ENCODE results near the gene HOXB8.

Gene HOXB8

DNA sequence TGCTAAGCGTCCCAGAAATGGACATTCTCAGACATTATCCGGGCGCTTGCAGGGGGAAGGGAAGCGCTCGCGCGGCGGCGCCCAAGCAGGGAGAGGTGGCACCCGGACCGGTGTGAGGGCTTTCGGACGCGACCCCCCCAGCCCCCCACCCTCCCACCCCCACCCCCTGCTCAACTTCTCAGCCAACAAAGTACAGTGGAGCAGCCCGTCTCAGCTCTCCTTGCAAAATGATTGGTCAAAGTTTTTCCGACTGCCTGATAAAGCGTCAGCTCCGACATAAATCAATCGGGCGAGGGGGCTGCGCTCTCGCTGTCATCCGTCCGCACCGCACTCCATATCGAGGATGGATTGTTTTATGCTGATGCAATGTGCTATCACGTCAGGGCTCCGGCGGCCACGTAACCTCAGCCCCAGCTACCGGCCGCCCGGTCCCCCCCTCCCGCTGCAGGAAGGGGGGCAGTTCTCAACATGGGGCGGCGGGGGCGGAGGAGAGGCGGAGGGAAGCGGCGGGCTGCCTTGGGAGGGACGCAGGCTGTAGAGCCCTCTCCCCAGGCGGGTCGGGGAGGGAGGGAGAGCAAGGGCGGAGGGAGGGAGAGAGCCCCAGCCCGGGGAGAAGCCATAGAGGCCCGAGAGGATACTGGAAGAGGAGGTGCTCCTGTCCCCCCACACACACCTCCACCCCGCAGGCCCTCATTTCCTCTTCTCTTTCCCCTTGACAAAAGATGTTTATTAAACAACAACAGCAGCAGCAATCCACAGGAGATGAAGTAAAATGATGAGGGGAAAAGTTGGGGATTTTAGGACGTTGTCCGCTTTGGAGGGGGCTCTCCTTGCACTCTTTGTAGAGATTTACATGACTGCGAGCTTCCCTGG is 11.4 kb upstream of the HOXB8 start, which contains the start of gene HOXB9:
Gene HOXB9 (minus strand): TSS at position 114 of the 873 bp plus-strand sequence. CDS start 89 bp downstream, at position 25.
- DNase-seq (ENCODE audit: low read depth, low spot score) = no peak
- peak within 1 kb of the TSS; percentile 37 for H3K4me3 ChIP-seq (ENCODE audit: low read length)

DNA sequence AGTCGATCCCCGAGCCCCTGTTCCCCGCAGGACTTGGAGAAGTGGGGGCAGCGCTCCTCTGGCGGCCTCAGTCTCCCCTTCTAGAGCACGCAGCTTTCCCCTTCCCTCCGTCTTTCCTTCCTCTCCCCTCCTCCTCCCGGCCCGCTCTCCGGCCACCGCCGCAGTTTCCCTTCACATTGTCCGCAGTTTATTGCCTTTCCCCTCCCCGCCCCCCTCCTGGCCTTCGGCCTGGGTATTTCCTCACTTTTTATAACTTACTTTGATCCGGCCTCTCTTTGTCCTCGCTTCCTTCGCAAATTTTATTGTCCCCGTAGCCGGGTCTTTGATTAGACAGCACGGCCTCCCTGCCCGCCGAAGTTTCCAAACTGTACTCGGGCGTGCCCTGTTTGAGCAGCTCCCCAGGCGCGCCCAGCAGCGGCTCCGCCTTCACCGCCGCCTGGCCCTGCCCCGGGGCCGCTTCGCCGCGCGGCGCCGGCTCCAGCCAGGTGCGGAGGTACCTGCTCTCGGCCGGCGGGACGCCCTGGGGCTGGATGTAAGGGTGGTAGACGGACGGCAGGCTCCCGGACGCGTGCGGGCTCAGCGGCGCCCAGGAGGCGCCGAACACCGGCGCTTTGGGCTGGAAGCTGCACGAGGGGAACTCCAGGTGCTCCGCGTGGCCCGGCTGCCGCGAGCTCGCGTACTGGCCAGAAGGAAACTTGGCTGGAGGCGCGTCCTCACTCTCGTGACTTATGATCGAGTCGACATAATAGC is 10.6 kb upstream of the HOXB8 start:
- DNase-seq (ENCODE audit: low read depth, low spot score) = no peak
- peak overlapping the region; percentile 37 for H3K4me3 ChIP-seq (ENCODE audit: low read length)

DNA sequence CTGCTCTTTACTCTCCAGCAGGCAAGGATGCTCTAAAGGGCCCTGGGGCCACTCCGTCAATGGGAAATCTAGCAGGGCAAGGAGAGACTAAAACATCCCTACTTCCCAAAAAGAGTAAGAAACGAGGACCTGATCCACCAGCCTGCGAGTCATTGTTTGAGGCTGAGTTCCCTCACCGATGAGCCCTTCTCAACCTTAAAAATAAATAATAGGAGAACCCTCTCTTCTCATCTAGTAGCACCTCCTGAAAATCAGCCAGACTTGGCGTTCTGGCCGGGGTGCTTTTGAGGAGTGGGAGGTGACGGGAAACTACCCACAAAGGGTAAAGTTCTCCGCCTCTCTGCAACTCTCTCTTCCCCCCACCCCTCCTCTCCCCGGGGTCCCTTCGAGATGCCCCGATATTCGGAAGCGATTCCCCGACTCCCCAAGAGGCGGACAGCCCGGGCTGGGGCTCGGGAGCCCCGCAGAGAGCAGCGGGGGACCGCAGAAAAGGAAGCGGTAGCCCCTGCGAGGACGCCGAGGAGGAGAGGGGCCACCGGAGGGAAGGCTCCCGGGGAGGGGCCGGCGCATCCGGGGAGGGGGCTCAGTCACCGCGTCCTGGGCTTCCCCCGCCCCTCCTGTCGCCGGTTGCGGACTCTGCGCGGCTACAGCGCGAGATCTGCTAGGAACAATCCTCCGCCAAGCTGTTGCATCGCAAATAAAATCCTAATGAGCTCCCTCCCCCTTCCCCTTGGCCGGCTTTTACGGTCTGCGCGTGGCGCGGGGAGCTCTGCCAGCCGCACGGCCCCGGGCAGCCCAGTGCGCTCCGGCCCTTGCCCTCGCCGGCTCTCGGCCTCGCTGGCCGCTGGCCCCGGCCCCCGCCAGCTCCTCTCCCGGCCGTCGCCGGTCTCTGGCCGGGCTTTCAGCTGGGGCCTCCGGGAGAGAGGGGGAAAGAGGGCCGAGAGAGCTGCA is 9.7 kb upstream of the HOXB8 start:
- H3K4me3 ChIP-seq (ENCODE audit: low read length) = peak overlapping the region; percentile 7; the same call in 1 of the 2 replicates
- no peak for DNase-seq (ENCODE audit: low read depth, low spot score)

DNA sequence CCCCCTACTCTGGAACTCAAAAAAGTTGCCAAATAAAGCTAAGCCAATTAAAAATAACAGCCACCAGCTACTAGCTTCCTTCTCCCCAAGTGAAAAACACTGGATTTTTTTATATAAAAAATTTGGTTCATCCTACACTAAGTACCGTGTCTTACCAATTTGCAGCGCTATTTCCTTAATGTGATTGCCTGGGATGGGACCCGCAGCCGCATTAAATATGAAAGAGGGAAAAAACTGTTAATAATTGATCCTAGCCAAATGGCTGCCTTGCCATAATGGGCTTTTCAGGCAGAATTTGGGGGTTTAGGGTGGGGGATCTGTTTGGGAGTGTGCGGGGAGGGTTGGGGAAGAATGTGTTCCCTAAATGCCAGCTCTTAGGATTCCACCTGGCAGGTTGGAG is 9.0 kb upstream of the HOXB8 start:
- DNase-seq (ENCODE audit: low read depth, low spot score) = no peak
- H3K4me3 ChIP-seq (ENCODE audit: low read length) = no peak overlapping the region

DNA sequence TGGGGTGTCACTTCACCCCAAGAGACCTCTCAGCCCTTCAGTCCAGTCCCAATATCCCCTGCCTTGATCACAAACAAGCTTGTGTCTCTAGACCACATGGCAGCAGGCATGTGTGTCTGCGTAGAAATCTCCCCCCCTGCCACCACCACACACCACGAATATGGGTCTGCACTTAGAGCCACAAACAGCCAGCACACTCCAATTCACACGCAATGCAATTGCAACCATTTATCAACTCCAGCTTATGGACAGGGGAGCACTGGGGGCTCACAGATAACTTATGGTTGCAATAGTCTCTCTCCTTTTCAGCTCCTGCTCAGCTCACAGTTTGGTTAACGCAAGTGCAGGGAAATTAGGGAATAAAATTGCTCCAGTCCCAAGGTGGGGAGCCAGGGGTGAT is 8.5 kb upstream of the HOXB8 start:
- no peak overlapping the region for H3K4me3 ChIP-seq (ENCODE audit: low read length)
- no peak for DNase-seq (ENCODE audit: low read depth, low spot score)

DNA sequence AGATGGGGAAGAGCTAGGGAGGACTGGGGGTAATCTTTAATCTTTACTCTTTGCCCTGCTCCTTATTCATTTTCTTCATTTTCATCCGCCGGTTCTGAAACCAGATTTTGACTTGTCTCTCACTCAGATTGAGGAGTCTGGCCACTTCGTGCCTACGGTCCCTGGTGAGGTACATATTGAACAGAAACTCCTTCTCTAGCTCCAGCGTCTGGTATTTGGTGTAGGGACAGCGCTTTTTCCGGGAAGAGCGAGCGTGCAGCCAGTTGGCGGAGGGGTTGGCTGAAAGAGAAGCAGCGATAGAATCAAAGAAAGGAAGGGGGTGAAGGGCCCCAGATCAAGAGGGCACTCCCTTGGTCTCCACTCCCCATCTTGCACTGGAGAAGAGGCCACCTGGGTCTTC is 7.8 kb upstream of the HOXB8 start:
- no peak for DNase-seq (ENCODE audit: low read depth, low spot score)
- no peak overlapping the region for H3K4me3 ChIP-seq (ENCODE audit: low read length)

DNA sequence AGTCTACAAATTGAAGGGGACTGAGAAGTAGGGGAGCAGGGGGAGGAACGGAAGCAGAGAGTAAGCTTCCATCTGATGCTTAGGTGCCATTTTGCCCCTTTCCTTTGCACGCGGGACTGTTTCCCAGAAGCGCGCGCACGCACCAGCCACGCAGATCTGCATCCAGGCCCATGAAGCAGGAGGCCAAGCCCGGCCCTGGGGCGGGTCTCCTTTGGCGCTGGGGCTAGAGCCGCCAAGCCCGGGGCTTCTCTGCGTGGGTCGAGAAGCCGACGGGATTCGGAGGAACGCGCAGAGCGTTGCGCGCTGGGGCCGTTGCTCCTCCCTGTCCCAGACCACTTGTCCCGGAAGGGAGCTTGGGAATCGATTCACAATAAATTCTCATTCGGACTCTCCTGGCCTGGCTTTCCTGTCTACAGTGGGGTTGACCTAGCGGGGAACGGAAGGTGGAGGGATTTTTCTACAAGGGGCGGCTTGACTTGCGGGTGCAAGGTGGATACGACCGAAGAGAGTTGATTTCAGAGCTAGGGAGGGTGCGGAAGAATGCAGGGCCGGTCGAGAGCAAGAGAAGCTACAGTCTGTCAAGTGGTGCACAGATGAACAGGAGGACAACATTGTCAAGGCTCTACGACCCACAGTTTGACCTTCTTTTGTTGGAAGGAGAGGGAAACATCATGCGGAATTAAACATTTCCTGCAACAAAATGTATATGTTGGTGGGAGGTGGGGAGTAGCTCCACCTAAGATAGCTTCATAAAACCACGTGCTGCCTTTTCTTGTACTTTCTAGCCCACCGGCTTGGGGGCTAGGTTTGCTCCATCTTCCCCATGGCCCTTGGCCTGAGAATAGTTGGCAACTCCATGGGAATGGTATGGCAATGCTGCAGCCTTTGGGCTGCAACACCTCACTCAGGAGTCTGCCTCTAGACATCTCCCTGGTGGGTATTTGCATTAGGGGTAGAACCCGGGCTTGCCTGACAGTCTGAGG is 6.6 kb upstream of the HOXB8 start:
- H3K4me3 ChIP-seq (ENCODE audit: low read length) = no peak overlapping the region
- DNase-seq (ENCODE audit: low read depth, low spot score) = no peak

DNA sequence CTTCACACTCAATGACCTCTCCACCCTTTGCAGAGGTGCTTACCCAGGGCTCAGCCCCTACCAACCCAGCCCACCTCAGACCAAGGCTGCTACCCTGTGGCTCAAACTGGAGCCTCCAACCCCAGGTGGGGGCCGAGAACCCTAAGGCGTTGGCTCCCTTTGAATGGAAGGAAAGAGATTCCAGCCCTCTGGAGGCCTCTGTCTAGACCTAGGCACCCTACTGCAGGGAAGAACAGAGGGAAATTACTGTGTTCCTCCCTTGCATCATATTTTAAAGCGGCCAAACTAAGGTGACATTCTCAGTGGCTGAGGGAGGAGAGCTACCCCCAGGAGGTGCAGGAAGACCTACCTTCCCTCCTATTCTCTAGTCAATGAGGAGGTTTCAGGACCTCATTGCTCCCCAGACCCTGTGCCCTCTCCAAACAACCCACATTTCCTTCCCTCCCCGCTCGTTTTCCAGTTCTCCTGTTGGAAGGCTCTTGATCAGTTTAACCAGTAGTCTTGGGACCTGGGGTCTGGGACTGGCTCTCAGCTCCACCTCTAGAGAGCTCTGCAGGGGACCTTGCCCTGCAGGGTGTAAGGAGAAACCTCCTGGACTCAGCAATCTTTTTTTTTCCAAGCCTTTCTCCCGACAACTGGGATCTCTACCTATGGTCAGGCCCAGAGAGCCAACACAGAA is 5.5 kb upstream of the HOXB8 start:
- no peak for DNase-seq (ENCODE audit: low read depth, low spot score)
- H3K4me3 ChIP-seq (ENCODE audit: low read length) = no peak overlapping the region

DNA sequence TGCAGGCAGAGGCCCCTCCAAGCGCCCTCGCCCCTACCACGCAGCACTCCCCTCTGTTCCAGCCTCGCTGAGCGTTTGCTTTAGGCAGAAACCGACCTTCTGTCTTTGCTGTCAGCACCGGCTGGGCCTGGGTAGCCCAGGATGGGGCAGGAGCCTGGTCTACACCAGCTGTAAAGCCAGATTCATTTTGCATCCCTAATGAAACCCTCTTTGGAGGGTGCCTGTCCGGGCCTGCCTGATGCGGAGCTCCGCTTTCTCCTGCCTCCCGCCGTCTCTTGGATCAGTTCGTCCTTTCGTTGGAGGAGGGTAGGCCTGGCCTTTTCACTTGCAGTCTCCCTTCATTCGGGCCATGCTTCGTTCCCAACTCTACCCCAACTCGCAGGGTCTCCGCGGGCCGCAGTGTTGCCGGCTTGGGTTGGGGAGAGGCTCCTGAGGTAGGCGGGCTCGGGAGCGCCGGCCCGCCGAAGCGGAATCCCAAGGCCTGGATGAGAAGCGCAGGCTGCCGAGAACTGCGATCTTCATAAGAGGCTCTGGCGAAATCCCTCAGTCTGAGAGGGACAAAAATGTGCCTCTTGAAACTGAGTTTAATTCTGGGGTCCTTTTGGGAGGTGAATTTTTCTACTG is 4.8 kb upstream of the HOXB8 start:
- DNase-seq (ENCODE audit: low read depth, low spot score) = no peak
- no peak overlapping the region for H3K4me3 ChIP-seq (ENCODE audit: low read length)

DNA sequence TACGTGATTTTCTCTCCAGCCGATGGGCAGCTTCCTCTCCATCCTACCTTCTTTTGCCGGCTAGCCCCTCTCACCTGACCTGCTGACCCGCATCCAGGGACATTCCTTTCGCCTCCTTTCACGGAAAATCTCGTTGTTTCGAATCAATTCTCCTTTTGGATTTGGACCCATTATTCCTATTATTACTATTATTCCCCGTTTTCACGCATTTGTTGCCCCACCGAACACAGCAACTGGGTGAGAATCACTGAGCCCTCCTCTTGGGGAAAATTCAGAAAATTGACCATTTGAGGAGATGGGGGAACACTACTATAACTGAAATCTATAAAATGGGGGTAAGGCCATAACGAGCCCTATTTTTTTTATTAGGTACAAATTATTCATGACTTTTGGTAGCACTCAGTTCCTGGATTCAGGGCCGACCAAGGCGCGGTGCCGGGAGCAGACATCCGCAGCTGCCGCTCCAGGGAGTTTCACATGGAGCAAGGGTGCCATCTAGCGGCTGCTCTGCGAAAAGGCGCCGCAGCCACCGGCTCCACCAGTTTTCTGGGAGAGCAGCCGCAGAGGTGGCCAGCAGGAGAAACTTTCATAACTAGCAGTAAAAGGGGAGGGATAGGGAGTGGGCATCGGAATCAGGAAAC is 3.3 kb upstream of the HOXB8 start:
- no peak overlapping the region; the same call in 1 of the 2 replicates for H3K4me3 ChIP-seq (ENCODE audit: low read length)
- peak; percentile 59 for DNase-seq (ENCODE audit: low read depth, low spot score)

DNA sequence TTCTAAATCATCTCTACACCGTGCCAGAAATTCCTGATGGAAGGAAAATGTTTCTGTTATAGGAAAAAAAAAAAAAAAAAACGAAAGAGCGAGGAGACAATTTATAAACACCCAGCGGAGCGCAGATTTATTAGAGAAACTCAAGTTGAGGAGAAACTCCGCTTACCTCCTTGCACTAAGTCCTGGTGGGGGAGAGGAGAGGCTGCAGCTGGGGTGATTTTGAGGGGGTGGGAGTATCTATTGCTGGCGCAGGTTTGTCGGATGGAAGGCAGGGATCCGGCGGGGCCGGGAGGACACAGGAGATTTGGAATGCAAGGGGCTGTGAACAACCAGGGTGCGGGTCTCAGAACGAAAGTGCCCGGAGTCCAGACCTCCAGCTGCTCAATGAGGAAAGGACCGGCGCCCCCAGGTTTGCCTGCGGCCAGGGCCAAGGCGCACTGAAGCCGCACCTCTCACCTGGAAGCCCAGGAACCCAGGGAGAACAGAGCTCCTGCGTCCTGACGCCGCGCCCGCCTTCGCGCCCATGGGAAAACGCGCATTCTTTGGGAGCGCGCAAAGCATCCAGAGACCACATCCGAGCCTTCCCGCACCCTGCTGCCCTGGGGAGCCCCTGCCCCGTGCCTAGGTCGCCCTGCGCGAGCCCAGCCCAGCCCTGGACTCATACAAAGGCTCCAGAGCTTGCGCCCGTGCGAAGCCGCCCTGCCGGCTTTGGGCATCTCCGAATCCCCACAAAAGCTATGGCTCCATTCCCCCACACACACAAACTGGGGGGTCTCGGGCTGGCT is 2.6 kb upstream of the HOXB8 start:
- no peak for DNase-seq (ENCODE audit: low read depth, low spot score)
- H3K4me3 ChIP-seq (ENCODE audit: low read length) = no peak overlapping the region

DNA sequence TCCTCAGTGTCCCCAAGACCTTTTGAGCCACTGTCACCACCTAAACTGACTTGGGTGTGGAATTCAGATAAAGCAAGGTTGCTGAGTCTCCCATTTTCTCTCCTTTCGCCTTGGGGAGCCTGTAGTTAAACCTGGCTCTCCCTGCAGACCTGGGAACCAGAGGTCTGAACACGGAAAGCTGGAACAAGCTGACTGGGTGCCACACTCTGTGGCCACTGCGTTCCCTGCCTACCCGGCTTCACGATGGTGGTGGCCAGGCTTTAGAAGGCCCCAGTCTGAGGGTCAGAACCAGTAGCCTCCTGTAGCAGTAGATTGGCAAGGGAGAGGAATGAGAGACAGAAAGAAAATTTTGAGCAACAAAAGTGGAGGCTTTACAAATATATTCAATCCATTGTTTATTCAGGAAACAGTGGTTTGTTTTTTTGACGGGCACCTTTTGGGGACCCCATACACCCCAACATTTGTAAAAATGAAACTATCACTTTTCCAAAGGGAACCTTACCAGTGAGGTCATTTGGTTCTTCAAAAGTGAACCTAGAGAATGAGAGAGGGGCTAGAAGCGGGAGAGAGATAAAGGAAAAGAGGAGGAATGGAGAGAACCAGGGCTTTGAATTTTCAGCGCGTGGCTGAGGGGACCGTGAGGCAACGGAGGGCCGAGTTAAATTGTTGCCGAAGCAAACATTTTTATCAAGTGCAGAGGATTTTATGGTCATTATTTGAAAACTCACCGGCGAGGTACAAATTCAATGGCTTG is 1.8 kb upstream of the HOXB8 start:
- no peak for DNase-seq (ENCODE audit: low read depth, low spot score)
- H3K4me3 ChIP-seq (ENCODE audit: low read length) = no peak overlapping the region

DNA sequence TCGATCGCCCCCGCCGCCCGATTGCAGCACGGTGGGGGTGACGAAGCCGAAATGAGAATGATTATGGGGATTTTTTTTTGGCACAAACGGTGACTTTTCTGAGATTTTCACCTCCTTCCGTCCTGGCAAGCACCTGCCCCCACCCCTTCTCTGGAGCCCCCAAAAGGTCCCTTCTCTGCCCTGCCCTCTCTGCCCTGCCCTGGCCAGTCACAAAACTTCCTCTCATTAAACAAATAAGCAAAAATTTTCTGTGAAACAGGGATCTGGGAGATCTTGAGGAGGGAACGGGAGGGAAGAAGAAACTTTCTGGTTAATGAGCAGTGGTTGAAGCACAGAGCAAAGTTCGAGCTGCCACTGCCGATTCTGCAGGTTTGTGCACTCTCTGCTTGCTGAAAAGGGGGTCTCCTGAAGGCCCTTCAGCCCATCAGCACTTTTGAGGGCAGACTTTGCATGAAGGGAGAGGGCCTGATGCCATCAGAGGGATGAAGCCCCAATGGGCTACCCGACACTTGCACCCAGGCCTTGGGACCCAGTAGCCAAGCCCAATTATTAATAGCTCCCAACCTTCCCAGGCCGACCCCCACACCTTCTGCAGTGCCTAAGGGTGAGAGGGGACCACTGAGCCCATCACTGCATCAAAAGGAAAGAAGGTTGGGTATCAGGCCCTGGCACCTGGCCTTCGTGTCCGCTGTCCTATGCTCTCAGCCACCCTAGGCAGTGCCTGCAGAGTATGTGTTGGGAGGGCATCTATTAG is 1.0 kb upstream of the HOXB8 start:
- DNase-seq (ENCODE audit: low read depth, low spot score) = no peak
- no peak overlapping the region for H3K4me3 ChIP-seq (ENCODE audit: low read length)

DNA sequence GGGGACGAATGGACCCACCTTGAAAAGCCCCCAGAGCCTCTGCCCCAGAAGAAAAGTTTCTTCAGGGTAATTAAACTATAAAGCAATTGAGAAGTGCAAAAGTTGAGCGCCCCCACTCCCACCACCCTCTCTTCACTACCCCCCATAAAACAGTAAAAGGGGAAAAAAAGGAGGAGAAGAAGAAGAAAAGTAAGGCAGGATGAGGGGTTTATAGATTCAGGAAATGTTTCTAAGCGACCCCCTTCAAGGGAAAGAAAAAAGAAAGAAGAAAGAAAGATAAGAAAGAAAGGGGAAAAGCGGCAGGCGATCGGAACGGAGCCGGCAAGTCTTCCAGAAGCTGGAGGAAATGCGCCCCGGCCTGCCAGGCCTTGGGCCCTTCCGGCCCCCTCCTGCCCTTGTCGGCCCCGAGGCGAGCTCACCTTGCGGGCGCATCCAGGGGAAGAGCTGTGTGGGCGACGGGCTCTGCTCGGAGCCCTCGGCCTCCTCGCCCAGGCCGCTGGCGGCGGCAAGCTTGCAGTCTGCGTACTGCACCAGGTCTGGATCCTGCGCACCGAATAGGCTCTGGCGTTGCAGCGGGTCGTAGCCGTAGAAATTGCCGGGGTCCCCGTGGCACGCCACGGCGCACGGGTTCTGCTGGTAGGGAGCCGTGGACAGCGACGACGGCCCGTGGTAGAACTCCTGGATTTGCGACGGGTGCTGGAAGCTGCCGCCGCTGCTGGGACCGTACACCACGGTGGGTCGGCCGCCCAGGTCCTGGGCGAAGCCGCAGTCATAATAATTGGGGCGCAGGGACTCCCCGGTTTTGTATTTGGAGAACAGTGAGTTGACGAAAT is 1.0 kb downstream of the HOXB8 start:
- DNase-seq (ENCODE audit: low read depth, low spot score) = no peak
- H3K4me3 ChIP-seq (ENCODE audit: low read length) = no peak overlapping the region

All from Jurkat, Clone E6-1 (cell line).